Body of pancreas (tissue), 4 donors: Measurements from ENCODE around the gene NRL.

Experiments used
- POLR2A ChIP-seq, 3 donors: fragments of 450-650 bp; IDR thresholded peaks; one replicate each; pipeline ENCODE4 v1.6.1; 2016; ENCODE audit warnings: antibody characterized with exemption in 3 of 3, mild to moderate bottlenecking in 2 of 3
- TF ChIP-seq, protein P1 (sequence below), 7 experiments: fragments of 450-650 bp in 4 of 7; fragments of 200-600 bp in 3 of 7; sonication (generic) in 3 of 7; IDR thresholded peaks; one replicate each; pipeline ENCODE4 v1.5.1; 2016 to 2019; ENCODE audit warnings: antibody characterized with exemption in 7 of 7

DNA sequence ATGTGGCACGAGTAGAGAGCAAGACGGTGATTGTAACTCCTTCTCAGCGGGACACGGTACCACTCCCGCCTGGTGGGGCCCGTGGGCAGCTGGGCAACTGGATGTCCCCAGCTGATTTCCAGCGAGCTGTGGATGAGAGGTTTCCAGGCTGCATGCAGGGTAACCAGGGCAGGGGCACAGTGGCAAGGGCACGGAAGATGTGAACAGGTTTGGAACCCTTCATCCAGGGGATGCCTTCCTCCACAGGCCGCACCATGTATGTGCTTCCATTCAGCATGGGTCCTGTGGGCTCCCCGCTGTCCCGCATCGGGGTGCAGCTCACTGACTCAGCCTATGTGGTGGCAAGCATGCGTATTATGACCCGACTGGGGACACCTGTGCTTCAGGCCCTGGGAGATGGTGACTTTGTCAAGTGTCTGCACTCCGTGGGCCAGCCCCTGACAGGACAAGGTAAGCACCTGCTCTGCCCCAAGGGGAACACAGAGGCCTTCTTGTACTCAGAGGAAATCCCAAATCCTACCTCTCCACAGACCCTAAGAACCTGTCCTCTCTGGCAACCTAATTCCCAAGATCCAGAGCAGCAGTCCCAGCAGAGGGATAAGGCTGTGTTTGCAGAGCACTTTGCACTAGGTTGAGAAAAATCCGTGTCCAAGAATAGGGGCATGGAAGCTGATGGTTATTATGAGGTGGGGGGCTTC lies 16.4 kb downstream of the NRL start:
- no peak for TF ChIP-seq POLR2A (IDR thresholded peaks at IDR 0.05)
- TF ChIP-seq, protein P1, sequence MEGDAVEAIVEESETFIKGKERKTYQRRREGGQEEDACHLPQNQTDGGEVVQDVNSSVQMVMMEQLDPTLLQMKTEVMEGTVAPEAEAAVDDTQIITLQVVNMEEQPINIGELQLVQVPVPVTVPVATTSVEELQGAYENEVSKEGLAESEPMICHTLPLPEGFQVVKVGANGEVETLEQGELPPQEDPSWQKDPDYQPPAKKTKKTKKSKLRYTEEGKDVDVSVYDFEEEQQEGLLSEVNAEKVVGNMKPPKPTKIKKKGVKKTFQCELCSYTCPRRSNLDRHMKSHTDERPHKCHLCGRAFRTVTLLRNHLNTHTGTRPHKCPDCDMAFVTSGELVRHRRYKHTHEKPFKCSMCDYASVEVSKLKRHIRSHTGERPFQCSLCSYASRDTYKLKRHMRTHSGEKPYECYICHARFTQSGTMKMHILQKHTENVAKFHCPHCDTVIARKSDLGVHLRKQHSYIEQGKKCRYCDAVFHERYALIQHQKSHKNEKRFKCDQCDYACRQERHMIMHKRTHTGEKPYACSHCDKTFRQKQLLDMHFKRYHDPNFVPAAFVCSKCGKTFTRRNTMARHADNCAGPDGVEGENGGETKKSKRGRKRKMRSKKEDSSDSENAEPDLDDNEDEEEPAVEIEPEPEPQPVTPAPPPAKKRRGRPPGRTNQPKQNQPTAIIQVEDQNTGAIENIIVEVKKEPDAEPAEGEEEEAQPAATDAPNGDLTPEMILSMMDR (IDR thresholded peaks at IDR 0.05), result no peak
